Measurements from ENCODE around the gene ELMO1. TPM values are rescaled to one million over a fixed set of nuclear protein-coding genes. Genes with fewer than 3 reads are reported as not detected.

Gene ELMO1
- total and polyA plus RNA-seq, 2 experiments from 2014 or later, result 19.7 to 28.7 TPM

DNA sequence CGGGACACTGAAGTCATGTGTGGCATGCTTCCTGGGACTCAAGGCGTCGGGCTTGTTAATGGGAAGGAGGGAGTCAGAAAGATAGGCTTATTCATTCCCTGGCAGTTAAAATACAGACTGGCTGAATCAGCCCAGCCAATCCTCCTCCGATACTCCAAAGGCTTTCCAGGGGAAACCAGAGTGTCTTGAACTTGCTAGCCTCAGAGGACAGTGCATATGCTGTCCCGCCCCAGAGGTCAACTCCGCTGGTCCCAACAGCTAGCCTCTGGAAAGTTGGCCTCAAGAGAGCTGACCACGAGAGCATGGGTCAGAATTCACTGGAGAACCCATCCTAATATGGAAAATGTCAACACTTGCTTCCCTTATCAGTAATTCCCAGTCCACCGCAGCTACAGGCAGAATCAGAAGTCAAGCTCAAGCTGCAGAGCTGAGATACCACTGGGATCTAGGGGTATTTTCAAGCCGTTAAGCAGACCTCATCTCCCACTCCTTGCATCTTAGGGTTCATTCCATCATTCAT lies 43.0 kb downstream of the ELMO1 start:
- Histone ChIP-seq H4K20me1 (ENCODE audit: insufficient read depth, poor library complexity, severe bottlenecking) (no peaks in the 10 kb centered on the region), H3K79me2 (no peaks in the 10 kb centered on the region), H3K27ac (no peak overlapping the region), H3K27me3 (no peaks in the 10 kb centered on the region), H3K4me2 (peak overlapping the region; percentile 53), H3K9me3 (ENCODE audit: low read depth) (no peaks in the 10 kb centered on the region), H3K9me2 (replicated peaks; ENCODE audit: insufficient read depth) (no peaks in the 10 kb centered on the region), H3K36me3 (replicated peaks; ENCODE audit: insufficient read depth, low read depth) (no peaks in the 10 kb centered on the region), H3K4me1 (ENCODE audit: insufficient read depth) (peaks cover 4% of the 10 kb centered on the region), H3K4me3 (no peak overlapping the region), H2AFZ (no peak overlapping the region)
- WGBS (ENCODE audit: low lambda C conversion rate, missing lambda C conversion rate), result 44% methylated on average over 9 of the region's 9 CpGs
- peak; percentile 23 for DNase-seq (ENCODE audit: low spot score)
- no peak for TF ChIP-seq EZH2 (IDR thresholded peaks at IDR 0.05; ENCODE audit: borderline replicate concordance)
- TF ChIP-seq EZH2phosphoT487 (IDR thresholded peaks at IDR 0.05; ENCODE audit: low read depth, severe bottlenecking, unreplicated experiment), result no peak

GRCh38 chr7:37405128-37405527 lies 43.5 kb downstream of the ELMO1 start:
- WGBS (ENCODE audit: low lambda C conversion rate, missing lambda C conversion rate), result 56% methylated on average over 5 of the region's 5 CpGs

DNA sequence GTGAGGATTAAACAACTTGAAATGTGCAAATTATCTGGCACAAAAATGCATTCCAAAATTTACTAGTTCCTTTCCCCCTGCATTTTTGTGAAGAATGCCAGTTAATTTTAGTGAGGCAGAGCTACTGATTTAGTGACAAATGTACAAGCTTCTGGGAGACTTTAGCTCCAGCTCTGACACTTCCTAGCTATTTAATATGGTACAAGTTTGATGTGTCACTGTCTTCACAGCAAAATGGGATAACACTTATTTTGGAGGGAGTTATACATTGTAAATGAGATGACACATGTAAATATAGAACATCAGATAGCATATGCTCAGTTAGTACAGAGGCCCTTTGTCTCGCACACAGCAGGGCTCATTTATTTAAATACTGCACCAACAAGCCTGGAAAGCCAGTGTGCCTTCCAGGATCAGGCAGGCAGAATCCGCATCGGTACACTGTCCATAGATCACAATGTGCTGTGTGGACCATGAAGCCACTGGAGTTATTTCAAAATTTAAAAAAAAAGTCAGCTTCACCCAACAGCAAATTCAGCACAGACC lies 48.7 kb downstream of the ELMO1 start:
- TF ChIP-seq EZH2 (IDR thresholded peaks at IDR 0.05; ENCODE audit: borderline replicate concordance) (no peak), CTCF (IDR thresholded peaks at IDR 0.05; ENCODE audit: poor library complexity) (no peak), EZH2phosphoT487 (IDR thresholded peaks at IDR 0.05; ENCODE audit: low read depth, severe bottlenecking, unreplicated experiment) (no peak)
- no peaks in the 10 kb centered on the region for H3K79me2 ChIP-seq
- no peak overlapping the region for H2AFZ ChIP-seq
- no peak overlapping the region for H3K4me3 ChIP-seq
- no peaks in the 10 kb centered on the region for H3K36me3 ChIP-seq (replicated peaks; ENCODE audit: insufficient read depth, low read depth)
- H3K9me3 ChIP-seq (ENCODE audit: low read depth), result no peaks in the 10 kb centered on the region
- H3K27ac ChIP-seq, result no peak overlapping the region
- H3K9me2 ChIP-seq (replicated peaks; ENCODE audit: insufficient read depth), result no peaks in the 10 kb centered on the region
- WGBS (ENCODE audit: low lambda C conversion rate, missing lambda C conversion rate), result 87% methylated on average over 3 of the region's 3 CpGs
- H3K4me2 ChIP-seq, result no peak overlapping the region
- no peak for DNase-seq (ENCODE audit: low spot score)
- H3K27me3 ChIP-seq, result no peaks in the 10 kb centered on the region
- no peaks in the 10 kb centered on the region for H3K4me1 ChIP-seq (ENCODE audit: insufficient read depth)
- H4K20me1 ChIP-seq (ENCODE audit: insufficient read depth, poor library complexity, severe bottlenecking), result no peaks in the 10 kb centered on the region

More at GRCh38 chr7:37405128-37405527, 43.5 kb downstream of the ELMO1 start:
- Histone ChIP-seq H3K27ac (no peak overlapping the region), H3K4me3 (no peak overlapping the region), H3K4me1 (ENCODE audit: insufficient read depth) (peaks cover 4% of the 10 kb centered on the region), H3K9me3 (ENCODE audit: low read depth) (no peaks in the 10 kb centered on the region), H3K79me2 (no peaks in the 10 kb centered on the region), H3K36me3 (replicated peaks; ENCODE audit: insufficient read depth, low read depth) (no peaks in the 10 kb centered on the region), H3K27me3 (no peaks in the 10 kb centered on the region), H2AFZ (no peak overlapping the region), H3K9me2 (replicated peaks; ENCODE audit: insufficient read depth) (no peaks in the 10 kb centered on the region), H4K20me1 (ENCODE audit: insufficient read depth, poor library complexity, severe bottlenecking) (no peaks in the 10 kb centered on the region), H3K4me2 (peak overlapping the region; percentile 53)
- no peak for TF ChIP-seq CTCF (IDR thresholded peaks at IDR 0.05; ENCODE audit: poor library complexity)
- TF ChIP-seq EZH2 (IDR thresholded peaks at IDR 0.05; ENCODE audit: borderline replicate concordance), result no peak
- no peak for TF ChIP-seq EZH2phosphoT487 (IDR thresholded peaks at IDR 0.05; ENCODE audit: low read depth, severe bottlenecking, unreplicated experiment)
- no peak for DNase-seq (ENCODE audit: low spot score)

DNA sequence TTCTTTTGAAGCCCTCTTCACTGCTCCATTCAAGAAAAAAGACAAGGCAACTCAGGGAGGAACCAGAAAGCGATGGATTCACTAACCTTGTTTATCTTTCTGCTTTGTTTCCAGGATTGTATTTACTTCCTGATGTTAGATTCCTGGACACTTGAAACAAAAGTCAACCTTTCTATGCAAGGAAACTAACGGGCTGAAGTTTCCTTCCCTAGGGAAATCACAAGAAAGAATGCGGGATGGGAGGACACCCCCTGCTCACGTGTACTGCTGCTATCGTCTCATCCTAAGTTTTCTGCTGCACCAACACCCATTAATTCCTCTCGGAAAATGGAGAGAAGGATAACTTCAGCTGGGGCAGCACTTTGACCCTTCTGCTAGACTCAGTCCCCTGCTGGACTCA lies 50.3 kb downstream of the ELMO1 start:
- 70% methylated on average over 6 of the region's 6 CpGs for WGBS (ENCODE audit: low lambda C conversion rate, missing lambda C conversion rate)
- Histone ChIP-seq H3K4me1 (ENCODE audit: insufficient read depth) (no peaks in the 10 kb centered on the region), H3K9me2 (replicated peaks; ENCODE audit: insufficient read depth) (no peaks in the 10 kb centered on the region), H4K20me1 (ENCODE audit: insufficient read depth, poor library complexity, severe bottlenecking) (no peaks in the 10 kb centered on the region), H3K27me3 (no peaks in the 10 kb centered on the region), H3K79me2 (no peaks in the 10 kb centered on the region), H3K27ac (no peak overlapping the region), H3K36me3 (replicated peaks; ENCODE audit: insufficient read depth, low read depth) (no peaks in the 10 kb centered on the region), H3K9me3 (ENCODE audit: low read depth) (no peaks in the 10 kb centered on the region), H2AFZ (no peak overlapping the region), H3K4me2 (no peak overlapping the region), H3K4me3 (no peak overlapping the region)
- TF ChIP-seq EZH2phosphoT487 (IDR thresholded peaks at IDR 0.05; ENCODE audit: low read depth, severe bottlenecking, unreplicated experiment) (no peak), EZH2 (IDR thresholded peaks at IDR 0.05; ENCODE audit: borderline replicate concordance) (no peak), CTCF (IDR thresholded peaks at IDR 0.05; ENCODE audit: poor library complexity) (no peak)
- no peak for DNase-seq (ENCODE audit: low spot score)

Measured in hepatocyte (in vitro differentiated cells).